Measurements from ENCODE around the gene SLC2A8. TPM values are rescaled to one million over a fixed set of nuclear protein-coding genes. Genes with fewer than 3 reads are reported as not detected.

The SLC2A8 gene
- total RNA-seq, 1 donor from 2014 or later = 3.9 TPM

- Mint-ChIP-seq H3K27ac (no peak overlapping the region), H3K4me3 (no peak overlapping the region), H3K27me3 (peaks cover 14% of the 10 kb centered on the region), H3K9me3 (no peaks in the 10 kb centered on the region), H3K4me1 (peaks cover 13% of the 10 kb centered on the region), H3K36me3 (ENCODE audit: low read depth) (peaks cover 3% of the 10 kb centered on the region)
- no peak for DNase-seq
- intact Hi-C loops (cut with micrococcal nuclease) = no loop called here
These were observed 22.4 kb downstream of the SLC2A8 start for GRCh38 chr9:127419348-127419747.

GRCh38 chr9:127421057-127421456 is 24.1 kb downstream of the SLC2A8 start:
- peaks cover 3% of the 10 kb centered on the region for H3K27me3 Mint-ChIP-seq
- no peak overlapping the region for H3K27ac Mint-ChIP-seq
- no peak for DNase-seq
- H3K36me3 Mint-ChIP-seq (ENCODE audit: low read depth) = peaks cover 8% of the 10 kb centered on the region
- peaks cover 21% of the 10 kb centered on the region for H3K4me1 Mint-ChIP-seq
- H3K9me3 Mint-ChIP-seq = no peaks in the 10 kb centered on the region
- intact Hi-C loops (cut with micrococcal nuclease) = no loop called here
- no peak overlapping the region for H3K4me3 Mint-ChIP-seq

GRCh38 chr9:127422133-127422782 is 25.3 kb downstream of the SLC2A8 start:
- peaks cover 15% of the 10 kb centered on the region for H3K36me3 Mint-ChIP-seq (ENCODE audit: low read depth)
- no peaks in the 10 kb centered on the region for H3K9me3 Mint-ChIP-seq
- H3K27ac Mint-ChIP-seq = no peak overlapping the region
- intact Hi-C loops (cut with micrococcal nuclease) = no loop called here
- H3K4me3 Mint-ChIP-seq = peak overlapping the region; percentile 99
- H3K4me1 Mint-ChIP-seq = peaks cover 29% of the 10 kb centered on the region
- H3K27me3 Mint-ChIP-seq = no peaks in the 10 kb centered on the region
- DNase-seq = no peak

- Mint-ChIP-seq H3K4me1 (peaks cover 33% of the 10 kb centered on the region), H3K27ac (no peak overlapping the region), H3K27me3 (no peaks in the 10 kb centered on the region), H3K4me3 (peak overlapping the region; percentile 99), H3K9me3 (no peaks in the 10 kb centered on the region), H3K36me3 (ENCODE audit: low read depth) (peaks cover 19% of the 10 kb centered on the region)
- no peak for DNase-seq
- intact Hi-C loops (cut with micrococcal nuclease) = no loop called here
These were observed 25.8 kb downstream of the SLC2A8 start for GRCh38 chr9:127422787-127423186.

- no peak for DNase-seq
- Mint-ChIP-seq H3K27me3 (no peaks in the 10 kb centered on the region), H3K9me3 (no peaks in the 10 kb centered on the region), H3K36me3 (ENCODE audit: low read depth) (peaks cover 26% of the 10 kb centered on the region), H3K4me1 (peaks cover 39% of the 10 kb centered on the region), H3K27ac (peak overlapping the region; percentile 94), H3K4me3 (peak overlapping the region; percentile 99)
- intact Hi-C loops (cut with micrococcal nuclease) = no loop called here
These were observed 26.5 kb downstream of the SLC2A8 start for GRCh38 chr9:127423476-127423933.

GRCh38 chr9:127423934-127424675 is 27.1 kb downstream of the SLC2A8 start, which contains the start of gene ZNF79:
Gene ZNF79, plus strand, starts transcription at chr9:127424382. Its CDS starts 406 bp downstream, at chr9:127424788.
- H3K9me3 Mint-ChIP-seq = no peaks in the 10 kb centered on the region
- peak; percentile 98 for DNase-seq
- intact Hi-C loops (cut with micrococcal nuclease) = loop anchor here (1.0 to 2.0 kb wide), 2 partner anchors 27 kb away; partner anchors contain the start of genes LRSAM1, RPL12 and SLC2A8
- H3K27me3 Mint-ChIP-seq = no peaks in the 10 kb centered on the region
- peak within 1 kb of the TSS; percentile 94 for H3K27ac Mint-ChIP-seq
- H3K4me3 Mint-ChIP-seq = peak within 1 kb of the TSS; percentile 99
- H3K36me3 Mint-ChIP-seq (ENCODE audit: low read depth) = peaks cover 31% of the 10 kb centered on the region
- H3K4me1 Mint-ChIP-seq = peaks cover 43% of the 10 kb centered on the region

- DNase-seq = no peak
- H3K4me3 Mint-ChIP-seq = peak overlapping the region; percentile 99
- peaks cover 36% of the 10 kb centered on the region for H3K36me3 Mint-ChIP-seq (ENCODE audit: low read depth)
- H3K4me1 Mint-ChIP-seq = peaks cover 43% of the 10 kb centered on the region
- peak overlapping the region; percentile 94 for H3K27ac Mint-ChIP-seq
- no peaks in the 10 kb centered on the region for H3K27me3 Mint-ChIP-seq
- intact Hi-C loops (cut with micrococcal nuclease) = loop anchor here (1.0 to 2.0 kb wide), 2 partner anchors 27 to 28 kb away; partner anchors contain the start of genes LRSAM1, RPL12 and SLC2A8
- no peaks in the 10 kb centered on the region for H3K9me3 Mint-ChIP-seq
These were observed 27.7 kb downstream of the SLC2A8 start for GRCh38 chr9:127424676-127424999.

GRCh38 chr9:127426756-127427155 is 29.8 kb downstream of the SLC2A8 start:
- H3K9me3 Mint-ChIP-seq = no peaks in the 10 kb centered on the region

GRCh38 chr9:127428348-127428747 is 31.4 kb downstream of the SLC2A8 start:
- peak overlapping the region; percentile 72 for H3K27ac Mint-ChIP-seq
- H3K36me3 Mint-ChIP-seq (ENCODE audit: low read depth) = peaks cover 60% of the 10 kb centered on the region
- H3K4me1 Mint-ChIP-seq = peaks cover 42% of the 10 kb centered on the region
- peak overlapping the region; percentile 48 for H3K4me3 Mint-ChIP-seq
- no peaks in the 10 kb centered on the region for H3K9me3 Mint-ChIP-seq
- intact Hi-C loops (cut with micrococcal nuclease) = loop anchor here (5.0 kb wide), 1 partner anchor 349 kb away; the partner anchor contains the start of gene SH2D3C
- DNase-seq = no peak
- no peaks in the 10 kb centered on the region for H3K27me3 Mint-ChIP-seq

More at GRCh38 chr9:127426756-127427155, 29.8 kb downstream of the SLC2A8 start:
- intact Hi-C loops (cut with micrococcal nuclease) = loop anchor here (1.0 to 5.0 kb wide), 2 partner anchors 38 to 351 kb away; partner anchors contain the start of gene SH2D3C
- H3K36me3 Mint-ChIP-seq (ENCODE audit: low read depth) = peaks cover 53% of the 10 kb centered on the region
- H3K4me1 Mint-ChIP-seq = peaks cover 49% of the 10 kb centered on the region
- DNase-seq = peak; percentile 81
- H3K27ac Mint-ChIP-seq = peak overlapping the region; percentile 94
- H3K27me3 Mint-ChIP-seq = no peaks in the 10 kb centered on the region
- peak overlapping the region; percentile 99 for H3K4me3 Mint-ChIP-seq

GRCh38 chr9:127430415-127430814 is 33.4 kb downstream of the SLC2A8 start:
- intact Hi-C loops (cut with micrococcal nuclease) = no loop called here
- Mint-ChIP-seq H3K4me1 (peaks cover 39% of the 10 kb centered on the region), H3K9me3 (no peaks in the 10 kb centered on the region), H3K4me3 (no peak overlapping the region), H3K27ac (no peak overlapping the region), H3K27me3 (no peaks in the 10 kb centered on the region), H3K36me3 (ENCODE audit: low read depth) (peaks cover 71% of the 10 kb centered on the region)
- DNase-seq = no peak

- Mint-ChIP-seq H3K27me3 (no peaks in the 10 kb centered on the region), H3K4me1 (peaks cover 12% of the 10 kb centered on the region), H3K4me3 (no peak overlapping the region), H3K36me3 (ENCODE audit: low read depth) (peaks cover 88% of the 10 kb centered on the region), H3K9me3 (no peaks in the 10 kb centered on the region), H3K27ac (no peak overlapping the region)
- intact Hi-C loops (cut with micrococcal nuclease) = no loop called here
- DNase-seq = no peak
These were observed 40.7 kb downstream of the SLC2A8 start for GRCh38 chr9:127437497-127438264.

- H3K27me3 Mint-ChIP-seq = no peaks in the 10 kb centered on the region
- peak overlapping the region; percentile 14 for H3K27ac Mint-ChIP-seq
- H3K4me1 Mint-ChIP-seq = peaks cover 12% of the 10 kb centered on the region
- no peak overlapping the region for H3K4me3 Mint-ChIP-seq
- peaks cover 90% of the 10 kb centered on the region for H3K36me3 Mint-ChIP-seq (ENCODE audit: low read depth)
- intact Hi-C loops (cut with micrococcal nuclease) = no loop called here
- DNase-seq = no peak
- no peaks in the 10 kb centered on the region for H3K9me3 Mint-ChIP-seq
These were observed 41.4 kb downstream of the SLC2A8 start for GRCh38 chr9:127438394-127438793.

GRCh38 chr9:127444283-127444920 is 47.4 kb downstream of the SLC2A8 start:
- Mint-ChIP-seq H3K27me3 (no peaks in the 10 kb centered on the region), H3K36me3 (ENCODE audit: low read depth) (peaks cover 97% of the 10 kb centered on the region), H3K9me3 (peaks cover 12% of the 10 kb centered on the region), H3K27ac (no peak overlapping the region), H3K4me1 (peaks cover 28% of the 10 kb centered on the region), H3K4me3 (no peak overlapping the region)
- intact Hi-C loops (cut with micrococcal nuclease) = no loop called here
- DNase-seq = no peak
